HepG2 (cell line): ENCODE data around the gene MLST8. TPM values are rescaled to one million over a fixed set of nuclear protein-coding genes. Genes with fewer than 3 reads are reported as not detected.

ENCODE experiments used
- ATAC-seq: fragments of 200-7000 bp; cut with Tn5 transposase; 3 replicates; pipeline ENCODE4 v1.9.1; 2020; ENCODE audit warnings: mild to moderate bottlenecking, moderate library complexity
- BruUV-seq: library from RNA; stranded (reverse); fragments of 400-500 nt; replicated peaks from 2 replicates; lab custom pipeline; 2021; lab: Mats Ljungman, UMichigan
- CTCF ChIA-PET: fragments of 300-600 bp; formaldehyde crosslinking; extraction: SDS; loops from one replicate; lab custom pipeline; 2021; ENCODE audit warnings: low total read pairs, inconsistent platforms, low intra/inter-chr PET ratio; lab: Yijun Ruan, JAX
- POLR2A ChIA-PET: fragments of 350-600 bp; sonication (Branson Sonifier 250); formaldehyde crosslinking; loops from one replicate; lab custom pipeline; 2020; ENCODE audit warnings: antibody characterized with exemption, inconsistent platforms; lab: Yijun Ruan, JAX
- DNase-seq: peaks from one replicate; pipeline ENCODE4 v3.0.0-alpha.2; 2015; ENCODE audit warnings: low spot score
- FAIRE-seq: peaks from 3 replicates; lab custom pipeline; 2011; peaks lifted over from hg19 to GRCh38; lab: Jason Lieb, UNC
- H2AFZ ChIP-seq: one replicate; pipeline ENCODE4 v1.6.1; 2011; ENCODE audit warnings: low read length, inconsistent platforms
- H3K27ac ChIP-seq: fragments of 300-600 bp; 3 replicates; pipeline ENCODE4 v1.8.0; 2011; ENCODE audit warnings: mixed run types, mild to moderate bottlenecking, mixed read lengths, low read length, inconsistent platforms; ENCODE audit not compliant: insufficient read depth; ENCODE audit errors: extremely low read length
- H3K27me3 ChIP-seq, 2 experiments: fragments of 200-600 bp in 1 of 2; 2 replicates in 1 of 2; 3 replicates in 1 of 2; pipeline versions ENCODE4 v1.6.0 to v1.8.0; 2011; ENCODE audit warnings: low read length in 2 of 2, mild to moderate bottlenecking in 2 of 2, moderate library complexity in 2 of 2, inconsistent platforms in 1 of 2; ENCODE audit not compliant: insufficient read depth in 2 of 2, control insufficient read depth in 1 of 2
- H3K36me3 ChIP-seq, 2 experiments: fragments of 200-600 bp in 1 of 2; replicated peaks in 1 of 2; 2 replicates in 1 of 2; 3 replicates in 1 of 2; pipeline versions ENCODE4 v1.5.1 to v1.8.0; 2011; ENCODE audit warnings: low read length in 2 of 2, inconsistent platforms in 1 of 2; ENCODE audit not compliant: insufficient read depth in 2 of 2, control insufficient read depth in 1 of 2
- H3K4me1 ChIP-seq: 2 replicates; pipeline ENCODE4 v1.5.1; 2012; ENCODE audit warnings: low read length, inconsistent platforms; ENCODE audit not compliant: insufficient read depth
- H3K4me2 ChIP-seq: 2 replicates; pipeline ENCODE4 v1.6.0; 2011; ENCODE audit warnings: low read depth, low read length, inconsistent platforms
- H3K4me3 ChIP-seq, 3 experiments: fragments of 200-600 bp in 1 of 3; sonication (generic), shearing (Covaris generic) in 1 of 3; replicated peaks in 1 of 3; 2 replicates each; pipeline ENCODE4 v1.5.1; 2011 to 2016; ENCODE audit warnings: low read length in 3 of 3, inconsistent platforms in 2 of 3, low read depth in 2 of 3, mild to moderate bottlenecking in 2 of 3, control low read depth in 1 of 3, mixed read lengths in 1 of 3; ENCODE audit not compliant: insufficient read depth in 1 of 3
- H3K79me2 ChIP-seq: one replicate; pipeline ENCODE4 v1.6.1; 2011; ENCODE audit warnings: low read length, inconsistent platforms; ENCODE audit not compliant: insufficient read depth
- H3K9ac ChIP-seq: 2 replicates; pipeline ENCODE4 v1.6.0; 2011; ENCODE audit warnings: mild to moderate bottlenecking, low read depth, low read length, inconsistent platforms; ENCODE audit not compliant: insufficient read depth
- H3K9me3 ChIP-seq: 2 replicates; pipeline ENCODE4 v1.5.1; 2012; ENCODE audit warnings: mild to moderate bottlenecking, low read length
- H4K20me1 ChIP-seq: 2 replicates; pipeline ENCODE4 v1.6.0; 2011; ENCODE audit warnings: inconsistent platforms, mild to moderate bottlenecking, low read length, moderate library complexity; ENCODE audit not compliant: insufficient read depth
- CAMTA2 ChIP-seq: sonication (generic); formaldehyde crosslinking; IDR thresholded peaks from 2 replicates; pipeline ENCODE4 v1.4.0; 2020; ENCODE audit warnings: mild to moderate bottlenecking, missing genetic modification reagents, borderline replicate concordance
- CENPBD1 ChIP-seq: sonication (generic); formaldehyde crosslinking; IDR thresholded peaks from 2 replicates; pipeline ENCODE4 v1.8.0; 2022; ENCODE audit warnings: missing genetic modification reagents, low read depth, mild to moderate bottlenecking, borderline replicate concordance
- CSRNP1 ChIP-seq: sonication (generic); formaldehyde crosslinking; IDR thresholded peaks from 2 replicates; pipeline ENCODE4 v1.8.1; 2023; ENCODE audit warnings: mild to moderate bottlenecking, missing genetic modification reagents
- GABPB1 ChIP-seq: IDR thresholded peaks from 2 replicates; pipeline ENCODE4 v1.6.1; 2016; ENCODE audit warnings: mild to moderate bottlenecking, missing genetic modification reagents, moderate library complexity, missing compliant biosample characterization
- NR2F1 ChIP-seq, 2 experiments: fragments of 450-650 bp in 1 of 2; formaldehyde crosslinking in 1 of 2; IDR thresholded peaks; 2 replicates each; pipeline versions ENCODE4 v1.5.0 to v1.6.1; 2016 to 2020; ENCODE audit warnings: mild to moderate bottlenecking in 1 of 2, missing compliant biosample characterization in 1 of 2, missing genetic modification reagents in 1 of 2, moderate library complexity in 1 of 2
- PHF8 ChIP-seq: sonication (generic); formaldehyde crosslinking; IDR thresholded peaks from 2 replicates; pipeline ENCODE4 v1.5.0; 2020; ENCODE audit warnings: missing genetic modification reagents
- PTBP1 ChIP-seq: fragments of 200-400 bp; formaldehyde crosslinking; IDR thresholded peaks from 2 replicates; pipeline ENCODE4 v1.6.1; 2018; ENCODE audit warnings: low read length, low read depth; ENCODE audit not compliant: poor library complexity, severe bottlenecking
- SP5 ChIP-seq: IDR thresholded peaks from 2 replicates; pipeline ENCODE4 v1.6.1; 2016; ENCODE audit warnings: low read depth, borderline replicate concordance
- TARDBP ChIP-seq: sonication (generic); formaldehyde crosslinking; IDR thresholded peaks from 2 replicates; pipeline ENCODE4 v1.8.0; 2022; ENCODE audit warnings: mild to moderate bottlenecking, missing genetic modification reagents
- TOPORS ChIP-seq: sonication (generic); formaldehyde crosslinking; IDR thresholded peaks from 2 replicates; pipeline ENCODE4 v1.8.0; 2023; ENCODE audit warnings: mild to moderate bottlenecking, missing genetic modification reagents
- TRIM22 ChIP-seq: fragments of 450-650 bp; IDR thresholded peaks from 2 replicates; pipeline ENCODE4 v1.6.1; 2017
- ZFP36L1 ChIP-seq: sonication (generic); formaldehyde crosslinking; IDR thresholded peaks from 2 replicates; pipeline ENCODE4 v1.8.0; 2022; ENCODE audit warnings: mild to moderate bottlenecking, missing genetic modification reagents, moderate library complexity
- ZFYVE20 ChIP-seq: sonication (generic); formaldehyde crosslinking; IDR thresholded peaks from 2 replicates; pipeline ENCODE4 v1.8.0; 2023; ENCODE audit warnings: low read depth, mild to moderate bottlenecking, moderate library complexity, missing genetic modification reagents, borderline replicate concordance
- ZNF382 ChIP-seq: sonication (generic); formaldehyde crosslinking; IDR thresholded peaks from 2 replicates; pipeline ENCODE4 v1.5.0; 2020; ENCODE audit warnings: missing genetic modification reagents, mild to moderate bottlenecking, borderline replicate concordance
- ZNF678 ChIP-seq: sonication (generic); formaldehyde crosslinking; IDR thresholded peaks from 2 replicates; pipeline ENCODE4 v1.4.0; 2020; ENCODE audit warnings: mild to moderate bottlenecking, missing genetic modification reagents
- WGBS: methylation state at CpG from one replicate; pipeline ENCODE4 v1.1.6; 2017; ENCODE audit warnings: low lambda C conversion rate; 5-methylcytosine and 5-hydroxymethylcytosine counted together
- in situ Hi-C: cut with HindIII; loops from 2 replicates; pipeline ENCODE4 v1.10.0; 2017; ENCODE audit warnings: low pct_unique_long_range_greater_than_20kb; ENCODE audit not compliant: extremely low pct_ligation_motif_present
- intact Hi-C: fragments of 100-400 bp; cut with micrococcal nuclease; formaldehyde crosslinking; loops from one replicate; pipeline ENCODE4 v1.10.0; 2022; ENCODE audit not compliant: unreplicated experiment
- polyA plus RNA-seq, 8 experiments: library from polyadenylated mRNA; depleted of rRNA in 3 of 8; stranded (reverse) in 7 of 8; unstranded in 1 of 8; fragments of >200 nt; fragmentation: Illumina TruSeq in 4 of 8; extraction: Trizol in 4 of 8; gene quantifications; 2 replicates each; pipeline versions ENCODE4 v1.2.1 to v1.2.3, GENCODE V29; 2011 to 2016; ENCODE audit warnings: low read depth in 4 of 8, missing spikeins in 1 of 8, mixed read lengths in 1 of 8; ENCODE audit not compliant: insufficient read depth in 1 of 8
- total RNA-seq, 5 experiments: library from RNA; depleted of rRNA; stranded (reverse); fragments of >200 nt; fragmentation: Illumina TruSeq; extraction: Trizol; gene quantifications; 2 replicates each; pipeline ENCODE4 v1.2.3, GENCODE V29; 2016; ENCODE audit warnings: low read depth in 1 of 5

The MLST8 gene
- total and polyA plus RNA-seq, 2 of the 13 experiments (the other 11 are each of a cell fraction or from before 2014, with no cell fraction given): 30.8 to 72.7 TPM

- H3K4me3 ChIP-seq: no peak overlapping the region; a peak in 1 of 6 replicates
- DNase-seq (no peak), FAIRE-seq (no peak), ATAC-seq (peak; percentile 5; the same call in 1 of the 3 replicates)
- intact Hi-C loops: loop anchor here (5.0 kb wide), 2 partner anchors 37 to 53 kb away; partner anchors contain the start of gene ECI1
- ChIA-PET CTCF (no interaction called here), POLR2A (interaction anchor here (1.0 to 1.3 kb wide), 3 partner anchors 16 to 44 kb away, joined by 3 to 5 read pairs (median 4); partner anchors contain the start of genes PGP and TRAF7)
- no peaks in the 10 kb centered on the region for H4K20me1 ChIP-seq
- peak overlapping the region; percentile 3; the same call in 1 of the 2 replicates for H3K4me2 ChIP-seq
- peaks cover 41% of the 10 kb centered on the region for H3K4me1 ChIP-seq
- H3K27me3 ChIP-seq: peaks cover 2 to 34% of the 10 kb centered on the region in 2 experiments; a peak in 3 of 5 replicates
- H3K79me2 ChIP-seq: no peaks in the 10 kb centered on the region
- H2AFZ ChIP-seq: no peak overlapping the region
- BruUV-seq: no TSS peak
- in situ Hi-C loops: no loop called here
- H3K9me3 ChIP-seq: no peaks in the 10 kb centered on the region
- H3K27ac ChIP-seq: no peak overlapping the region
- WGBS: 0% methylated on average over 2 of the region's 14 CpGs
- H3K36me3 ChIP-seq: no peaks in the 10 kb centered on the region
- TF ChIP-seq PHF8 (CRISPR knock-in tag) (no peak), TRIM22 (no peak), CENPBD1 (no peak), GABPB1 (0 out of 2 replicates have a peak, but pooled peaks have one; percentile 20), ZNF678 (CRISPR knock-in tag) (no peak)
- H3K9ac ChIP-seq: no peak overlapping the region
These were observed 5.6 kb upstream of the MLST8 start for GRCh38 chr16:2199621-2200139.

- 51% methylated on average over 6 of the region's 6 CpGs for WGBS
- intact Hi-C loops (no loop called here), in situ Hi-C loops (no loop called here)
- no peak overlapping the region for H3K27ac ChIP-seq
- peaks cover 2 to 34% of the 10 kb centered on the region in 2 experiments; a peak in 3 of 5 replicates for H3K27me3 ChIP-seq
- FAIRE-seq (no peak), DNase-seq (no peak), ATAC-seq (no peak)
- no peak overlapping the region for H3K4me3 ChIP-seq
- no peak overlapping the region for H2AFZ ChIP-seq
- ChIA-PET POLR2A (interaction anchor here (1.3 kb wide), 1 partner anchor 45 kb away, joined by 5 read pairs; the partner anchor contains the start of gene TRAF7), CTCF (no interaction called here)
- H3K9me3 ChIP-seq: no peaks in the 10 kb centered on the region
- H3K9ac ChIP-seq: no peak overlapping the region
- peaks cover 37% of the 10 kb centered on the region for H3K4me1 ChIP-seq
- H3K4me2 ChIP-seq: no peak overlapping the region
- no TSS peak for BruUV-seq
- H4K20me1 ChIP-seq: no peaks in the 10 kb centered on the region
- no peaks in the 10 kb centered on the region for H3K79me2 ChIP-seq
- no peaks in the 10 kb centered on the region for H3K36me3 ChIP-seq
- no peak for TF ChIP-seq ZFYVE20 (CRISPR knock-in tag)
- no peak for TF ChIP-seq TARDBP (CRISPR knock-in tag)
- TF ChIP-seq TOPORS (CRISPR knock-in tag): no peak
- no peak for TF ChIP-seq SP5 (CRISPR knock-in tag)
- TF ChIP-seq CSRNP1 (CRISPR knock-in tag): no peak
- TF ChIP-seq CAMTA2 (CRISPR knock-in tag): no peak
- TF ChIP-seq PTBP1: no peak
- no peak for TF ChIP-seq ZFP36L1 (CRISPR knock-in tag)
- TF ChIP-seq ZNF382 (CRISPR knock-in tag): no peak
- TF ChIP-seq NR2F1 (CRISPR knock-in tag; IDR thresholded peaks at IDR 0.05): no peak
- TF ChIP-seq GABPB1: no peak
These were observed 4.9 kb upstream of the MLST8 start for GRCh38 chr16:2200313-2200712.
